Measurements from ENCODE around the gene ENOX1. TPM values are rescaled to one million over a fixed set of nuclear protein-coding genes. Genes with fewer than 3 reads are reported as not detected.

Gene ENOX1
- total RNA-seq, 4 donors from 2014 or later, result 3.6 to 18.7 (median 5.7) TPM

- H3K4me3 ChIP-seq, result no peak overlapping the region
- no peaks in the 10 kb centered on the region for H3K27me3 ChIP-seq
- H3K27ac ChIP-seq, result no peak overlapping the region
- peaks cover 0 to 3% of the 10 kb centered on the region in 2 donors for H3K4me1 ChIP-seq
- no peaks in the 10 kb centered on the region for H3K9me3 ChIP-seq
- no peak for TF ChIP-seq CTCF (IDR thresholded peaks at IDR 0.05)
- no peak for TF ChIP-seq POLR2A (IDR thresholded peaks at IDR 0.05)
- DNase-seq, result no peak
- intact Hi-C loops (cut with DNase I; ENCODE audit: low total_unique reads), result no loop called here
- H3K36me3 ChIP-seq, result no peaks in the 10 kb centered on the region
Measured at GRCh38 chr13:43232144-43232872, 554.5 kb downstream of the ENOX1 start.

GRCh38 chr13:43230989-43231388 is 555.8 kb downstream of the ENOX1 start:
- Histone ChIP-seq H3K27ac (no peak overlapping the region), H3K4me1 (peaks cover 0 to 3% of the 10 kb centered on the region in 2 donors), H3K27me3 (no peaks in the 10 kb centered on the region), H3K4me3 (no peak overlapping the region), H3K9me3 (no peaks in the 10 kb centered on the region), H3K36me3 (no peaks in the 10 kb centered on the region)
- intact Hi-C loops (cut with DNase I; ENCODE audit: low total_unique reads), result no loop called here
- no peak for DNase-seq
- TF ChIP-seq CTCF (IDR thresholded peaks at IDR 0.05) (no peak), POLR2A (IDR thresholded peaks at IDR 0.05) (no peak)

GRCh38 chr13:43229506-43229905 is 557.3 kb downstream of the ENOX1 start:
- H3K4me3 ChIP-seq, result no peak overlapping the region
- TF ChIP-seq POLR2A (IDR thresholded peaks at IDR 0.05) (no peak), CTCF (IDR thresholded peaks at IDR 0.05) (no peak)
- H3K36me3 ChIP-seq, result no peaks in the 10 kb centered on the region
- H3K27ac ChIP-seq, result no peak overlapping the region
- intact Hi-C loops (cut with DNase I; ENCODE audit: low total_unique reads), result no loop called here
- peaks cover 0 to 3% of the 10 kb centered on the region in 2 donors for H3K4me1 ChIP-seq
- H3K9me3 ChIP-seq, result no peaks in the 10 kb centered on the region
- DNase-seq, result no peak
- H3K27me3 ChIP-seq, result no peaks in the 10 kb centered on the region

GRCh38 chr13:43227721-43228120 is 559.1 kb downstream of the ENOX1 start:
- Histone ChIP-seq H3K36me3 (no peaks in the 10 kb centered on the region), H3K9me3 (no peaks in the 10 kb centered on the region), H3K27ac (no peak overlapping the region), H3K4me3 (no peak overlapping the region), H3K4me1 (no peaks in the 10 kb centered on the region), H3K27me3 (no peaks in the 10 kb centered on the region)
- no peak for DNase-seq
- TF ChIP-seq CTCF (IDR thresholded peaks at IDR 0.05) (no peak), POLR2A (IDR thresholded peaks at IDR 0.05) (no peak)
- intact Hi-C loops (cut with DNase I; ENCODE audit: low total_unique reads), result no loop called here

- intact Hi-C loops (cut with DNase I; ENCODE audit: low total_unique reads), result no loop called here
- Histone ChIP-seq H3K27me3 (no peaks in the 10 kb centered on the region), H3K9me3 (no peaks in the 10 kb centered on the region), H3K27ac (no peak overlapping the region), H3K4me1 (no peaks in the 10 kb centered on the region), H3K36me3 (no peaks in the 10 kb centered on the region), H3K4me3 (no peak overlapping the region)
- TF ChIP-seq CTCF (IDR thresholded peaks at IDR 0.05), result no peak
- TF ChIP-seq POLR2A (IDR thresholded peaks at IDR 0.05), result no peak
- no peak for DNase-seq
Measured at GRCh38 chr13:43223216-43223615, 563.6 kb downstream of the ENOX1 start.
